ENCODE data around the gene GLI1.

Gene GLI1

GRCh38 chr12:57428965-57429364, 30.6 kb upstream of the GLI1 start:
- no peaks in the 10 kb centered on the region for H3K27me3 ChIP-seq
- H3K27ac ChIP-seq, result peak overlapping the region in 10 of 11 experiments; percentile 30 to 97 (median 94); a peak in 14 of 22 replicates
- peaks cover 9 to 30% (median 21%) of the 10 kb centered on the region in 10 experiments; a peak in 19 of 20 replicates for H3K4me1 ChIP-seq
- H3K4me2 ChIP-seq, result peak overlapping the region; percentile 75 to 98 (median 89)
- peaks cover 8 to 27% (median 22%) of the 10 kb centered on the region in 11 experiments; a peak in 20 of 22 replicates for H3K36me3 ChIP-seq
- no peak for TF ChIP-seq Cebpa-rat (IDR thresholded peaks at IDR 0.05)
- no peaks in the 10 kb centered on the region; a peak in 2 of 22 replicates for H4K20me1 ChIP-seq
- H3K9me3 ChIP-seq (replicated peaks in 1 of 11), result no peaks in the 10 kb centered on the region
- H3K4me3 ChIP-seq, result peak overlapping the region in 9 of 10 experiments; percentile 61 to 80 (median 73); a peak in 12 of 20 replicates
- peak overlapping the region; percentile 92 to 99 (median 95); a peak in 18 of 22 replicates for H3K9ac ChIP-seq

- Histone ChIP-seq H3K4me1 (peaks cover 9 to 31% (median 25%) of the 10 kb centered on the region in 10 experiments; a peak in 19 of 20 replicates), H3K27ac (peak overlapping the region; percentile 91 to 98 (median 95)), H3K27me3 (no peaks in the 10 kb centered on the region), H3K36me3 (peaks cover 8 to 21% (median 16%) of the 10 kb centered on the region in 11 experiments; a peak in 20 of 22 replicates), H3K4me2 (peak overlapping the region; percentile 75 to 98 (median 89)), H3K9me3 (replicated peaks in 1 of 11) (no peaks in the 10 kb centered on the region), H3K9ac (peak overlapping the region; percentile 92 to 99 (median 95)), H4K20me1 (no peaks in the 10 kb centered on the region; a peak in 2 of 22 replicates), H3K4me3 (peak overlapping the region; percentile 59 to 80 (median 72))
- no peak for TF ChIP-seq Cebpa-rat (IDR thresholded peaks at IDR 0.05)
Measured at GRCh38 chr12:57429473-57430111, 30.0 kb upstream of the GLI1 start.

DNA sequence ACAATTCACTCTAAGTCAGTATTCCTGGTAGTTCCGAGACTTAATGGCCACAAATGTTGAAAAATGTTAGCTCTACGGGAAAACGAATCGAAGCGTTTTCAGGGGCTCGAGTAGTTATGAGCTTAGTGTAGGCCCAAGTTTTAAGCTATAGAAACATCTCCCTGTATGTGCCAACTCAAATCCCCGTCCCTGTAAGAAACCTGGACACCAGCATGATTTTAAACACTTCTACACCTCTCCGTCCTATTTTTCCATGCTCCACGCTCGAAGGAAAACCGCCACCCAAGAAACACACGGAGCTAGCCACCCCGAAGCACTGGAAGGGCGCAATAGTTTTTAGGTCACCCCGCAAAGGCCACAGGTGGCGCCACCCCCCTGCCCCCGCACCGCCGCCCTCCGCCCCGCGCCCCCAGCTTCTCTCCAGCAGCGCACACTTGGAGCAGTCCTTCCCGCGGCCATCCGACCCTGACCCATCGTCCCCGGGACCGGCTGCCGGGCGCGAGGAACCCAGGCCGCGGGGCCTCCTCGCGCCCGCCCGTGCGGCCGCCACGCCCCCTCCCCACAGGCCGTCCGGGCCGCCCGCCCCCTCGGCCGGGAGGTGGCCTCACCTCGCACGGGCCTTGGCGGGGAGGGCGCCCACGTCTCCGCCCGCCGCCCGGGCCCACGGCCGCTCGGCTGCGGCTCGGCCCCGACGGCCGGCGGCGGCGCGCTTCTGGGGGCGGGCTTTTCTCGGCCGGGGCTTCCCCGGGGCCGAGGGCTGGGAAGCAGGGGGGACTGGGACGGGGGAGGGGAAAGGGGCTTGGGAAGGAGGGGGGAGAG, 29.3 kb upstream of the GLI1 start:
- Histone ChIP-seq H3K36me3 (peaks cover 7 to 15% (median 9%) of the 10 kb centered on the region in 11 experiments; a peak in 19 of 22 replicates), H3K9ac (peak overlapping the region; percentile 92 to 99 (median 95)), H3K4me3 (peak overlapping the region; percentile 59 to 80 (median 72)), H3K27ac (peak overlapping the region; percentile 91 to 98 (median 95)), H3K4me2 (peak overlapping the region; percentile 75 to 98 (median 89)), H3K4me1 (peaks cover 16 to 38% (median 32%) of the 10 kb centered on the region in 10 experiments; a peak in 19 of 20 replicates), H4K20me1 (no peaks in the 10 kb centered on the region; a peak in 1 of 22 replicates), H3K9me3 (replicated peaks in 1 of 11) (no peaks in the 10 kb centered on the region), H3K27me3 (no peaks in the 10 kb centered on the region)
- no peak for TF ChIP-seq Cebpa-rat (IDR thresholded peaks at IDR 0.05)

- Histone ChIP-seq H3K27me3 (no peaks in the 10 kb centered on the region), H3K4me1 (peaks cover 19 to 42% (median 36%) of the 10 kb centered on the region in 10 experiments; a peak in 19 of 20 replicates), H3K4me3 (peak within 1 kb of the TSS; percentile 59 to 80 (median 72)), H3K9ac (peak within 1 kb of the TSS; percentile 92 to 99 (median 95)), H3K36me3 (peaks cover 0 to 8% (median 1%) of the 10 kb centered on the region in 11 experiments; a peak in 11 of 22 replicates), H3K9me3 (replicated peaks in 1 of 11) (no peaks in the 10 kb centered on the region), H4K20me1 (no peaks in the 10 kb centered on the region; a peak in 1 of 22 replicates), H3K27ac (peak within 1 kb of the TSS; percentile 91 to 98 (median 95)), H3K4me2 (peak within 1 kb of the TSS; percentile 79 to 98 (median 89))
- TF ChIP-seq Cebpa-rat (IDR thresholded peaks at IDR 0.05), result no peak
Measured at GRCh38 chr12:57430931-57431566, 28.5 kb upstream of the GLI1 start, which contains the start of gene R3HDM2. Gene R3HDM2, minus strand, starts transcription at chr12:57431043. Its CDS starts 120,615 bp downstream, at chr12:57310428.

- no peaks in the 10 kb centered on the region for H3K9me3 ChIP-seq (replicated peaks in 1 of 11)
- no peaks in the 10 kb centered on the region for H3K27me3 ChIP-seq
- no peaks in the 10 kb centered on the region; a peak in 1 of 22 replicates for H4K20me1 ChIP-seq
- no peak for TF ChIP-seq Cebpa-rat (IDR thresholded peaks at IDR 0.05)
- peak overlapping the region; percentile 70 to 87 (median 79); a peak in 20 of 22 replicates for H3K4me2 ChIP-seq
- peak overlapping the region; percentile 91 to 98 (median 95); a peak in 21 of 22 replicates for H3K27ac ChIP-seq
- H3K4me3 ChIP-seq, result peak overlapping the region in 9 of 10 experiments; percentile 59 to 80 (median 73); a peak in 14 of 20 replicates
- H3K4me1 ChIP-seq, result peaks cover 19 to 42% (median 36%) of the 10 kb centered on the region in 10 experiments; a peak in 19 of 20 replicates
- H3K9ac ChIP-seq, result peak overlapping the region in 10 of 11 experiments; percentile 92 to 99 (median 95); a peak in 15 of 22 replicates
- peaks cover 0 to 2% (median 0%) of the 10 kb centered on the region in 11 experiments; a peak in 1 of 22 replicates for H3K36me3 ChIP-seq
Measured at GRCh38 chr12:57431654-57432188, 27.9 kb upstream of the GLI1 start.

- H3K4me2 ChIP-seq, result no peak overlapping the region
- no peak for TF ChIP-seq Cebpa-rat (IDR thresholded peaks at IDR 0.05)
Measured at GRCh38 chr12:57433370-57433769, 26.2 kb upstream of the GLI1 start.

GRCh38 chr12:57434517-57435223, 24.9 kb upstream of the GLI1 start, which contains the start of gene INHBC:
Gene INHBC, plus strand, starts transcription at chr12:57434784. Its CDS starts 103 bp downstream, at chr12:57434887.
- H3K4me3 ChIP-seq, result no peak within 1 kb of the TSS
- no peaks in the 10 kb centered on the region for H3K27me3 ChIP-seq
- peaks cover 10 to 28% (median 23%) of the 10 kb centered on the region in 10 experiments; a peak in 19 of 20 replicates for H3K4me1 ChIP-seq
- no peaks in the 10 kb centered on the region for H3K36me3 ChIP-seq
- no peaks in the 10 kb centered on the region for H4K20me1 ChIP-seq
- peak within 1 kb of the TSS in 8 of 11 experiments; percentile 26 to 56 (median 41); a peak in 15 of 22 replicates for H3K27ac ChIP-seq
- no peak for TF ChIP-seq Cebpa-rat (IDR thresholded peaks at IDR 0.05)
- H3K9ac ChIP-seq, result peak within 1 kb of the TSS in 9 of 11 experiments; percentile 9 to 51 (median 35); a peak in 13 of 22 replicates
- H3K9me3 ChIP-seq (replicated peaks in 1 of 11), result no peaks in the 10 kb centered on the region
- peak within 1 kb of the TSS; percentile 5 to 56 (median 49); a peak in 19 of 22 replicates for H3K4me2 ChIP-seq

More at GRCh38 chr12:57433370-57433769, 26.2 kb upstream of the GLI1 start:
- Histone ChIP-seq H3K27me3 (no peaks in the 10 kb centered on the region), H4K20me1 (no peaks in the 10 kb centered on the region), H3K27ac (no peak overlapping the region), H3K9me3 (replicated peaks in 1 of 11) (no peaks in the 10 kb centered on the region), H3K36me3 (no peaks in the 10 kb centered on the region), H3K4me3 (no peak overlapping the region), H3K4me1 (peaks cover 19 to 41% (median 35%) of the 10 kb centered on the region in 10 experiments; a peak in 19 of 20 replicates), H3K9ac (no peak overlapping the region)

All from BLaER1 treated with 17β-estradiol and CSF1 and Interleukin-3, amounts not matched to agents 10 nM and 100 nM (cell line).